Stimulated activated CD4-positive, alpha-beta T cell treated with anti-CD3 and anti-CD28 coated beads, Interleukin-1b, Interleukin-23, amount 100 ng/mL, for 48 hours (primary cell): ENCODE data around the gene LRSAM1.
A peak's percentile ranks its signal among the peaks of the same experiment; 100 is the strongest.

ENCODE experiments used
- DNase-seq: peaks from one replicate; pipeline ENCODE4 v3.0.0-alpha.2; 2020

LRSAM1 gene

GRCh38 chr9:127450830-127451607 lies at the start of gene LRSAM1, which contains the start of gene RPL12:
LRSAM1 (plus strand) TSS chr9:127451510; CDS start chr9:127454528, 3,018 bp downstream.
RPL12 (minus strand) TSS chr9:127451406; CDS start chr9:127451317, 89 bp downstream.
- DNase-seq: peak; percentile 96

- DNase-seq: no peak
Observed at GRCh38 chr9:127402401-127403090, 48.8 kb upstream of the LRSAM1 start.

GRCh38 chr9:127403507-127404192 lies 47.7 kb upstream of the LRSAM1 start:
- DNase-seq: no peak

- DNase-seq: no peak
Observed at GRCh38 chr9:127404631-127405030, 46.7 kb upstream of the LRSAM1 start.

- DNase-seq: no peak
Observed at GRCh38 chr9:127405344-127406125, 45.8 kb upstream of the LRSAM1 start.

GRCh38 chr9:127406799-127407491 lies 44.4 kb upstream of the LRSAM1 start:
- no peak for DNase-seq

GRCh38 chr9:127407492-127407843 lies 43.8 kb upstream of the LRSAM1 start:
- DNase-seq: no peak

- DNase-seq: no peak
Observed at GRCh38 chr9:127411122-127411521, 40.2 kb upstream of the LRSAM1 start.

GRCh38 chr9:127415141-127415540 lies 36.2 kb upstream of the LRSAM1 start:
- DNase-seq: no peak

GRCh38 chr9:127415657-127416056 lies 35.7 kb upstream of the LRSAM1 start:
- no peak for DNase-seq

GRCh38 chr9:127417131-127418036 lies 33.9 kb upstream of the LRSAM1 start:
- DNase-seq: no peak

- peak; percentile 51 for DNase-seq
Observed at GRCh38 chr9:127418037-127418471, 33.3 kb upstream of the LRSAM1 start.

- no peak for DNase-seq
Observed at GRCh38 chr9:127419348-127419747, 32.0 kb upstream of the LRSAM1 start.

- DNase-seq: no peak
Observed at GRCh38 chr9:127421057-127421456, 30.3 kb upstream of the LRSAM1 start.

GRCh38 chr9:127422133-127422782 lies 29.1 kb upstream of the LRSAM1 start:
- no peak for DNase-seq

- no peak for DNase-seq
Observed at GRCh38 chr9:127422787-127423186, 28.5 kb upstream of the LRSAM1 start.

GRCh38 chr9:127423476-127423933 lies 27.8 kb upstream of the LRSAM1 start:
- DNase-seq: no peak

GRCh38 chr9:127423934-127424675 lies 27.2 kb upstream of the LRSAM1 start, which contains the start of gene ZNF79:
ZNF79 (plus strand) TSS chr9:127424382; CDS start chr9:127424788, 406 bp downstream.
- DNase-seq: peak; percentile 93

- no peak for DNase-seq
Observed at GRCh38 chr9:127424676-127424999, 26.7 kb upstream of the LRSAM1 start.

- peak; percentile 70 for DNase-seq
Observed at GRCh38 chr9:127426756-127427155, 24.6 kb upstream of the LRSAM1 start.
